GM18498 (cell line): ENCODE measurements around the gene GARNL3.

Experiments used
- ATAC-seq: cut with Tn5 transposase; IDR thresholded peaks from one replicate; pipeline ENCODE4 v1.9.1; 2021; ENCODE audit warnings: mild to moderate bottlenecking, moderate library complexity; ENCODE audit not compliant: unreplicated experiment

GARNL3 gene

DNA sequence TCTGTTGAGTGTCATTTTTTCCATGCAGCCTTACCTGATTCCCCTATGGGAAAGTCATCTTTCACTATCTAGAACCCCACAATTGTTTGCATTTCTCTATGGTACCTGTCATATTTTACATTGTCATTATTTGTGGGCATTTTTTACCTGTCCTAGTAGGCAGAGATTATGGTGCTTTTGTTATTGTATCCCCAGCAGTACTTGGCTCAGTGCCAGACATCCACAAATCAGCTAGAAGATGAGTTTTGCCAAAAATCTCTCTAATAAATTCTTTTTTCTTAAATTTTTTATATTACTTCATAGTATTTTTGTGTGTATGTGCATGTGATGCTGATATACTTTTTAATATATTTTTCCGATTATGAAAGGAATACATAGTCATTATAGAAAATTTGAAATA lies 13.2 kb downstream of the GARNL3 start:
- no peak for ATAC-seq

DNA sequence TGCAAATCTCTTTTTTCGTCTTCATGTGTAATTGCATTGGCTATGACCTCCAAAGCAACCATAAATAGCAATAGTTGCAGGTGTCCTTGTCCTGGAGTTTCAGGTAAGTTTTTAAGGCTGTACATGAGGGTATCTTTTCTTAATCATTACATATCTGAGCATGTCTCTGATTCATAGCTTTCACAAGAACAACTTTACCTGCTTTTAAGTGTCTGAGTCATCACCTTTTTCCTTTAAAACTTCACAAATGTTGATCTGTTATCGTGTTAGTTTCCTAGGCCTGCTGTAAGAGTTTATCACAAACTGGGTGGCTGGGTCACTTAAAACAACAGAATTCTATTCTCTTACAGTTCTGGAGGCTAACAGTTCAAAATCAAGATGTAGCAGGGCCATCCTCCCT lies 13.8 kb downstream of the GARNL3 start:
- ATAC-seq: no peak

DNA sequence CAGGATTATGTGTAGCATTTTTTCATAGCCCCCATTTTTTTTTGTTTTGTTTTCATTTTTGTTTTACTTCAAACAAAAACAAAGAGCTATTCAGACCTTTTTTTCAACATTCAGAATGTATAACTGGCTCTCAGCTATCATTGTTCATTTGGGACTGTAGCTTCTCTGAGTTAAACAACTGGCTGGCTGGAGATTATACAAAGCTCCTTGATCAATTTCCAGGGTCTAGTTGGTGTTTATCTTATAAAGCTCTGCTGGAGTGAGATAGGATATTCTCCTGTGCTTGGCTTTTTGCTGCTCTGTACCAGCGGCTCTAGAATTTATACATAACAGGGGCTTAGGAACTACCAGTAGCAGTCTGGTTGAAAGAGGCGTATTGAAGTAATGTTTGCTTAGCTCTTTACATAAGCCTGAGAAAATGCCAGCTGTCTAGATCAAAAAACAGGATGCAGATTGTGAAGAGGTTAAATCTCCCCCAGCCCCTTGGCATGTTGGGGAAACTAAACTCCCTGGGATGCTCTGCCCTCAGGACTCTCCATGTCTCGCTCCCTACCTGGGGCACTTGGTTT lies 15.2 kb downstream of the GARNL3 start:
- ATAC-seq: no peak

DNA sequence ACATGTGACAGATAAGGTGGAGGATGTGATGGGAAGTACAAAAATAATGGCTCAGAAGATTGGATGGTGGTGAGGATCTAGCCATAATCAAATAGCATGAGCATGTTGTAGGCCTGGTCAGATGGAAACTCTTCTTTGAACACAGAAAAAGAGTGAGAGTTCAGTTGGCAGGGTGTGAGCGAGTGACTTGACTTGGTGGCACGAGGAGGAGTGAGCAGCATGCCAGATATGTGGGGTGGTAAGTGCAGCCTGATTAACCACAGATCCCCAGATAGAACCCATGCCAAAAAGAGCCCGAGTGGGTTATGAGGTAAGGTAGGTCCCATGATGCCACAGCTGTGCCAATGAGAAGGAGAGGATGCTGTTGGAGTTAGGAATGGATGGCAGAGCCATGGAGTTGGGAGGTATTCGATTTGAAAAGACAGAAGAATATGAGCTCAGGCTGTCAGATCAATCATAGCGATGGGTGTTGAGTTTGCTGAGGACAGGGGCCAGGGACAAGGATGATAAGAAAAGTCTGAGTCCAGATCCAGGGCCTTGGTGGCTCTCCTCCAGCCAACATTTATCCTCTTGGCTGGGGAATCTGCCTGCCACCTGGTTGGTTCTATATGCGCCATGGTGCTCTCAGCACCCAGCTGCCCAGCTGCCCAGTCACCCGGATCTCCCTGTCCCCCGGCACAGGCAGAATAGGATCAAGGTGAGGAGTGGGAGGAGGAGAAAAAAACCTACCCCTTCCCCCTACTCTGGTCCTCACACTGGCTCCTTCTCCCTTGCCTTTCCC lies 16.5 kb downstream of the GARNL3 start:
- no peak for ATAC-seq

DNA sequence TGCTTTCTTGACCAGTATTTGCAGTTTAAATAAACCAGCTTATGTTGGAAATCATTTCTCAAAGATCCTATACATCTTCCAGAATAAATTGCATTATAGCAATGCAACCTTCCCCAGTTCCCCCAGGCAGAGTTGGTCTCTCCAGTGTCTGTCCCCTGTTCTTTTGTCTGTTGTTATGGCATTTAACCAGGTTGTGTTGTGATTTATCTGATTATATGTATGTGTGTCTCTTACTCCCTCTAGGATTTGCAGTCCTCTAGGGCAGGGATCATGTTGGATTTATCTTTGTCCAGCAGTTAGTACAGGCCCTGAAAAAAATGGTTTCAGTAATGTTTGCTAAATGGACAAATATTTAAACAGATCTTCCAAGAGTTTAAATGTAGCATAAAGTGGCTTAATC lies 17.3 kb downstream of the GARNL3 start:
- no peak for ATAC-seq

DNA sequence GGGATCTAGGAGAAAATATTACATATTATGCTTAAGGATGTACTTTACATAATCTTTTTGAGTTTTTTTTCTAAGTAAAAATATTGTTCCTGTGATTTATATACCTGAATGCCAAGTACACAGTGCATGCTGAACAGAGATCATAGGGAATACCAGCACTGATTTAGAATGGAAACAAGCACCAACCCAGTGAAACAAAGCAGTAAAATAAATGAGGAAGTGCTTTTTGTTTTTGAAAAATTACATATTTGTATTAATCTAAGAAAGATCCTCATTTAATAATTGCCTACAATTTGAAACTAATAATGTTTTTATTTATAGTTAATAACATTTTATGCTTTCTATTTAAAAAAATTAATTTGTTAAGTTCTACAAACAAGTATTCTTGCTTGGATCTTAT lies 18.0 kb downstream of the GARNL3 start:
- no peak for ATAC-seq

DNA sequence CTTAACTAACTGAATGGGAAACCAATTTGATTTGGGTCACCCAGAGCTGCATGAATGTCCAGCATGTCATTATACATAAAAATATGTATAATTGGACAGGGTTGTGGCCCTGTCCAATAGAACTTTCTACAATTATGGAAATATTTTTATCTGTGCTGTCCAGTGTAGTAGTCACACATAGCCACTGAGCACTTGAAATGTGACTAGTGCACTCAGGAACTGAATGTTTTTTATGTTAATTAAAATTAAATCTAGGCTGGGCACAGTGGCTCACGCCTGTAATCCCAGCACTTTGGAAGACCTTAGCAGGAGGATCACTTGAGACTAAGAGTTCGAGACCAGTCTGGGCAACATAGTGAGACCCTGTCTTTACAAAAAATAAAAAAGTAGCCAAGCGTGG lies 18.6 kb downstream of the GARNL3 start:
- no peak for ATAC-seq

DNA sequence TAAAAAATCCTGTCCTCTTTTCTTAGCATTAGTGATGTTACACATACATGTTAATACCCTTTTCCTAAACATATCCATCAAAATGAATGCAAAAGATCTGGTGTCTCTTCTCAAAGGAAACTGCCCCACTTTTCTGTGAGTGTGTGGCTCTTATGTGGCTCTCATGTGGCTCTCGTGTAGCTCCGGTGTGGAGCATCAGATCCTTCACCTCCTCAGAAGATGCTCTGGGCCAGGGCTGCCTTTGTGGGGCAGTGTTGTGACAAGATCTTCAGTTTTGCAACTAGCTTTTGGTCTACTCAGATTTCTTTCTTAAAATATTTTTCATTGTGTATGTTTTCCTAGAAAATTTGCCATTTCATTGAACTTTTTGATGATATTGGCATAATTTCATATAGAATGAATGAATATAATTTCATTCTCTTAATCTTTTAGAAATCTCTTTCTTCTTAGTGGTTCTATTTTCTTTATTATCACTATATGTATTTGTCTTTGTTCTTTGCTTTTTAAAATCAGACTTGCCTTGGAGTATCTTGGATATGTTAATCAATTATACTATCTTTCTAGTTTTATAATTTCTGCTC lies 19.4 kb downstream of the GARNL3 start:
- no peak for ATAC-seq

DNA sequence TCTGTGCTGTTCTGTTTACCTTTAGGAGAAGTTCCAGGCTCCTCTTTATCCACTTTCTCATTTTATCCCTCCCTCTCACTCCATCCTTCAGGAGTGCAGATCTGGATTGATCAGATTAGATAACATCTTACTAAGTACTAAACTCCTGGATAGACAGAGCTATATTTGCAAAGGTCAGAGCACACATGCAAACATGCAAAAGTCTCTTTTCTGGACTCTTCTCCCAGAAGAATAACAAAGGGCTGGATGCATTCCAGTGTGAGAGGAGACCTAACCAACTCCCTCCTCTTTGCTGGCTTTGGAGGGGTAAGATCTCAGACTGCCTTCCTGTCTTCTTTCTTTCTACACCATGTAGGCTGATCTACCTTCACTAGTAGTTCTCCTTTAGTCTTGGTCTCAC lies 21.4 kb downstream of the GARNL3 start:
- ATAC-seq: no peak

DNA sequence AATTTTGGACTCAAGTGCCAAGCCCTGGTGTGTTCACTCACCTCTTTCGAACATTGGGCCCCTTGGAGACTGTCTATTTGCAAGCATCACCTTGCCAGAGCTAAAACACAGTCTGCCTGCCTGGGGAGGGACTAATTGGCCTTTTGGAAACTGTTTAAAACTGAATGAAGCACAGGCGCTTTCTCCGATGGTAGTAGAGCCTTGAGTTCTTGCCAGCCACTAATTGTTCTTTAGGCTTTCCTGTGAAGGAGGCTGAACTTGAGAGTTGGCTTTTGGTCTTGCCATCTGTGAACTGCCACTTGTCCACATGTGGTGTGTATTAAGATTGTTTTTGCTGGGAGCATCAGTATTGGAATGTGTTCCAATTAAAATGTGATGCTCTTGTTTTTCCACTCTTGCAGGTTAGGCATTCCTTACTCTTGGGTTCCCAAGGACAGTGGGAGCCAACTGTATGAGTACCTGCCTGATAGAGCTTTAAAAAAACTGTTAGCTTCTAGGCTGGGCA lies 26.0 kb downstream of the GARNL3 start:
- ATAC-seq: no peak

DNA sequence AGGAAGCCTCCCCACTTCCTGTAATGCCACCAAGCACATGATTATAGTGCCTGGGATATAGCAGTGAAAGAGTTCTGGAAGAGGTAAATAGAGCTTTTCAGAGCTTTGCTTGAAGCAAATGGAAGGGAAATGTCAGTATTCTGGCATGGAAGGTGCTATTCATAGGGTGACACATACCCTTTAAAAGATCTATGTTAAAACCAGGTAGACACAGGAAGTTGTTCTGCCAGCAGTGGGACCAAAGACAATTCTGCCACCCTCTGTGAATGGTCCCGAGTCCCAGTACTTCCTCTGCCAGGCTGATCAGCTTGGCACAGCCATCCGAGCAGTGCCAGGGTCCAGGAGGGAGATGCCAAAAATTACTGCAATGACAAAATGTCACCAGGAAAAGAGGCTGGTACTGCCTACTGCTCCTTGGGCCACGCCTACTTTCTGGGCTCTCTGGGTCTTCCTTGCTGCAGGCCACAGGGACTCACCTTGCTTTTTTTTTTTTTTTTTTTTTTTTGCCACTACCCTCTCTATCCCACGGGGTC lies 26.7 kb downstream of the GARNL3 start:
- no peak for ATAC-seq

DNA sequence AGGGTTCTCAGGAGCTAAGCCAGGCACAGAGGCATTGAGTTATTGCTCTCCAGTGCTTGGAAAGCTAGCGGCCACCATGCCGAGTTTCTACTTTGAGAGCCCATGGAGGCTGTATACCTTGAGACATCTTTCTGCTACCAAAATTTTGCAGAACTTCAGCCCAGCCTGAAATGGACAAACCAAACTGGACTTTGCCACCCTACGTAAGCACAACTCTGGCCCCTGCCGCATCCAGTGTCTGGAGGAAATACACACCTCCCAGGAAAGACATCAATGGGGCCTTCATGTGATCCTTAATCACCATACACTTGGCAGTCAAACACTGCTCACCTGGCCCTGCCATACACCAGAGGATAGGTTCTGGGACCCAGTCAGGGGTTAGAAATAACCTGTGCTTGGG lies 27.8 kb downstream of the GARNL3 start:
- no peak for ATAC-seq

DNA sequence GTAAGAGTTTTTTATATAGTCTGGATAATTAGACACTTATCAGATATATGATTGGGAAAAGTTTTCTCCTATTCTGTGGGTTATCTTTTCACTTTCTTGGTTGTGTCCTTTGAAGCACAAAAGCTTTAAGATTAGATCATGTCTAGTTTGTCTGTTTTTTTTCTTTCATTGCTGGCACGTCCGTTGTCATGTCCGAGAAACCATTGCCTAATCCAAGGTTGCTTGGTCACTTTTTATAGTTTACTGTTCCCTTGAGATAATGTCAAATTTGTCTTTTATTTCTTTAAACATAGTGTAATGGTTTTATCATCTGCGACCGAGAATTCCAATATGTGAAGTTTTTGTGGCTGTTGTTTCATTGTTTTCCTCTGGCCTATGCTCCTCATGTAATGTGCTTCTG lies 28.8 kb downstream of the GARNL3 start:
- no peak for ATAC-seq

DNA sequence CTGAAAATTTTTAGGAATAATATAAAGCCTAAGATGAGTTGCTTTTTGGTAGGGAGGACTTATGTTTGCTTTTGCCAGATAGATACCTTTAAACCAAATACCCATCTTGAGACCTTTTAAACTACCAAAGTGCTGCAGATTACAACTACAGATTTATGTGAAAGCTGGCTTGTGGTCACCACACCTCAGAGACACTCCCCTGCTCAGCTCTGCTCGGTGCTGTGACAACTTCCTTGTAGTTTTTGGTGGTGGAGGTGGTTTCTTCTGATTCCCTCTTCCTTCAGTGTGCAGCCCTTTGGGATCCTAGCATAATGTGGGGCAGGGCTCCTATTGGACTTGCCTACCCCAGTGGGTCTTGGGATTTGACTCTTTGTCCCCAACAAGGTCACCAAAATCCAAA lies 29.2 kb downstream of the GARNL3 start:
- ATAC-seq: no peak

DNA sequence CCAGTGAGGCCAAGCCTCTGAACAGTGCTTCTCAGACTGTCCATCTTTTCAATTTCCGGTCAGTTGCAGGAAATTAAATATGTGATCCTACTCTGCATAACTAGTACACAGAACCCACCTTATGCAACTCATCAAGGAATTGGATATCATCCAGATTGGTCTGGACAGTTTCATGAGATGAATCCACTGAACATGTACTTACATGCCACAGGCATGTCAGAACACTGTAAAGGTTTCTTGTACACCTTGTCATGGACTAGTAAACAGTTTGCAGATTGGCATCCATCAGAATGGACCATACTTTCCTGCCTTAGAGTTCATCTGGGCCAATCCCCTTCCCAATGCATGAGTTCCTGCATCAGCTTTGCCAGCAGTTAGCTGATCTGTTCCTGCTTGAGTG lies 30.4 kb downstream of the GARNL3 start:
- ATAC-seq: no peak

DNA sequence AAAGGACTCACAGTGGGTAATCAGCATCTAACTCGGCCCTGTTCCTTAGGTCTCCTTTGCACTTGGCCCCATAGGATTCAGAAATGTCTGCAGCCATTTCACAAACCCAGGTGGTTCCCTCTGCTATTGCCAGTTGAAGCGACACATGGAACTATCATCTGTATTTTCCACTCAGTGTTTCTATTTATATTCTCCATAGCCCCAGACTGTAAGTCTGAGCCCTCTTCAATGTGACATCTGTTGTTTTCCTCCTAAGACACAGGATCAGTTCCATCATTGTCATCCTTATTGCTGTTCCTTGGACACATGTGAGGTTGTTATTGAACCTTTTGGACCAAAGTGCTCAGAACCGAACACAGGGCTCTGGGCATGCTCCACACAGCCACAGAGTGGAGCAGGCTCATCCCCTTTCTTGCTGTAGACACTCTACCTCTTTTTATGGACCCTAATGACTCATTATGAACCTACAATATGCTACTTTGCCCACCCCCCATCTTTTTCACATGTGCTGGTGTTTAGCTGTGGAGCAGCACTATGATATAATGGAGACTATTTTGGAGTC lies 36.4 kb downstream of the GARNL3 start:
- ATAC-seq: no peak

DNA sequence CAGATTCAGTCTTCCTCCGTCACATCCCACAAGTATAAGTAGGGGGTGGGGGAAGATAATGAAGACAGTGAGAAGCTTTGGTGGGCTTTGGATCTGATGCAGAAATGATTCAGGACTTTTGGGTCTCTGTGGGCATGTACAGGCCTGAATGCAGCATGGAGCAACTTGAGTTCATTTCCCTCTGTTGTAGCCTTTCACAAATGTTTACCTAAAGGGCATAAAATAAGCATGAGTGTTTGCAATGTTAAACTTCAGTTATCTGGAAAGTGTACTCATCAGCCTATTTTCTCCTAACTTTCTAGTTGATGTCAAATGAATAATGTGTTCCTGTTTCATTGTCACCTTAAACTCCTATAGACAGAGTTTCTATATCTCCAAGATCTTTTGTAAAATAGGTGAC lies 39.3 kb downstream of the GARNL3 start:
- no peak for ATAC-seq

DNA sequence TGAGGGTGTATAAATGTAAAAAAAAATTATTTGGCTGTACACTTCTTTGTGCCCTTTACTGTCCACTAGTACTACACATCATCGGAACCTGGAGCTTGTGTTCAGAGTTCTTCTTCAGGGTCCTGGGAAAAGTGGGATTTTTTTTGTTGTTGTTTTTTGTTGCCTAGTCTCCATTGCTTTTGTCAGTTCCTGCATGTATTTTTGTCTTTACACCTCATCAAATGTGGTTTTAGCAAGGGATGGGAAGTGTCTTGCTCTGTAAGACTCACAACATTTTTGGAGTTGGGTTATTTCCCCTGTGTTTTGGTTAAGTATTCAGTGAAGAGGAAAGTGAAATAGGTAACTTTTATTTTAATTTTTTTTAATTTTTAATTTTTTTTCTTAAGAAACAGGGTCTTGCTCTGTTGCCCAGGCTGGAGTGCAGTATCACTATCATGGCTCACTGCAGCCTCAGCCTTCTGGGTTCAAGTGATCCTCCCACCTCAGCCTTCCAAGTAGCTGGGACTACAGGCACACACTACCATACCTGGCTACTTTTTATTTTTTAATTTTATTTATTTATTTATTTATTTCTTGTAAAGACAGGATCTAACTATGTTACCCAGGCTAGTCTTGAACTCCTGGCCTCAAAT lies 40.7 kb downstream of the GARNL3 start:
- no peak for ATAC-seq

DNA sequence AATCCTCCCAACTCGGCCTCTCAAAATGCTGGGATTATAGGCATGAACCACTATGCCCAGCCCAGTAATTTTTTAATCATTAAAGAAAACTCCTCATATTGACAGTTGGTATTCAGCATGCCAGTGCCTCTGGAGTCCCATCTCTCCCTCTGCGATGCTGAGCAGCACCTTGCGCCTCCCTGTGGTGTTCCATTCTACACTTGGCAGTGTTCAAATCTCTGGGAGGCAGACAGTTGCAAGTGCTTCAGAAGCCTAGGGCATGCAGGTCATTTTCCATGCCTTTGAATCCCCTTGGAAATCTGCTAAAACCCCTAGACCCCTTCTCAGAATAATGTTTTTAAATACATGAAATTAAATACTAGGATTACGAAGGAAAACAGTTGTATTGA lies 41.3 kb downstream of the GARNL3 start:
- ATAC-seq: no peak

DNA sequence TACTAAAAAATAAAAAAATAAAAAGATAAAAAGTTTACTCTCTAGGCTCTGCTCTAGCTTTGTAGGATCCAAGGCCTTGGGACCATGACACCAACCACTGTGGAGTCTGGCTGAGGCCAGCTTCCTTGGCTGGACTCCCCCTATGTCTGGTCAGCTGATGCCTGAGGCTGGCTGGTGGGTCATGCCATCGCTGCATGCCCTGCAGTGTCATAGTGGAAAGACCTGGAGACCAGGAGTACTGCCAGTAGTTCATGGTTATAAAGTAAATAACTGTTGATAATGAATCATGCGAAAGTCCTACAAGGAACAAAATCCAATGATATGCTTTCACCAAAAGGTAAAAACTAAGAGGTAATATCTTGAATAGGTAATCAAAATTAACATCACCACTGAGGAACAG lies 43.2 kb downstream of the GARNL3 start:
- no peak for ATAC-seq

DNA sequence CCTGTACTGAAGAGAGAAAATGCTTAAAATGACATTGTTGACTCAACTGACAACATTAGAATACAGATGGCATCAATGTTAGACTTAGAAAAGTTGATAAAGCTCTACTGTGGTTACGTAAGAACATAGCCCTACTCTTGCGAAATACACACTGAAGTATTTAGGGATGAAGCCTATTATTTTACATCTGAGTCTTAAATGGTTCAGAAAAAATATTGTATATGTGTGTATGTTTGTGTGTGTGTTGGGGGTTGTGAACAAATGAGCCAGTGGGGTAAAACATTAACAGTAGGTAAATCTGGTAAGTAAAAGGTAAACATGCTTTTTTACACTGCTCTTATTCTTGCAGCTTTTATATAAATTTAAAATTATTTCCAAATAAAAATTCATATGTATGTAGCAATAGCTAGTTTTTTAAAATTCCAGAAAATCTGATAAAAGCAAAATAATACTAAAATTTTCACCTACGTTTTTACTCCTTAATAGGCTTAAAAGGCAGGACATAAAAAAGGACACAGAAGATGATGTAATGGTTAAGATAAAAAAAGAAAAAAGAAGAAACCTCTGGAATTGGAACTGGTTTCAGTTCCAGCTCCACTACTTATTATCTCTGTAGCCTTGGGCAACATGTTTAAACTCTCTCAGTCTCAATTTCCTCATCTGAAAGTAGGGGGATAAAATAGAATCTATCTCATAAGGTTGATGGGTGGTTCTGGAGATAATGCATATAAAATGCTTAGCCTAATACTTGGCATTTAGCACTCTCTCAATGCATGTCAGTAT lies 44.3 kb downstream of the GARNL3 start:
- ATAC-seq: no peak
